Activated naive CD8-positive, alpha-beta T cell treated with anti-CD3 and anti-CD28 coated beads, Interleukin-2, amount 50 U/mL, for 24 hours (primary cell): Measurements from ENCODE around the gene CLDND2.

Source experiments
- ATAC-seq: fragments of 150-1000 bp; cut with Tn5 transposase; one replicate; pipeline ENCODE4 v1.10.0; 2021
- DNase-seq: peaks from one replicate; pipeline ENCODE4 v3.0.0; 2021
- H3K27ac Mint-ChIP-seq: one replicate; pipeline ENCODE4 v1.8.0; 2021; ENCODE audit warnings: mild to moderate bottlenecking, mixed read lengths
- H3K27me3 Mint-ChIP-seq: one replicate; pipeline ENCODE4 v1.8.0; 2021; ENCODE audit warnings: mixed read lengths
- H3K36me3 Mint-ChIP-seq: one replicate; pipeline ENCODE4 v1.8.0; 2021; ENCODE audit warnings: low read depth, mixed read lengths
- H3K4me1 Mint-ChIP-seq: one replicate; pipeline ENCODE4 v1.8.0; 2021; ENCODE audit warnings: mixed read lengths
- H3K4me3 Mint-ChIP-seq: one replicate; pipeline ENCODE4 v1.8.0; 2021; ENCODE audit warnings: mild to moderate bottlenecking, moderate library complexity, mixed read lengths
- H3K9me3 Mint-ChIP-seq: one replicate; pipeline ENCODE4 v1.8.0; 2021; ENCODE audit warnings: mixed read lengths

CLDND2 gene

DNA sequence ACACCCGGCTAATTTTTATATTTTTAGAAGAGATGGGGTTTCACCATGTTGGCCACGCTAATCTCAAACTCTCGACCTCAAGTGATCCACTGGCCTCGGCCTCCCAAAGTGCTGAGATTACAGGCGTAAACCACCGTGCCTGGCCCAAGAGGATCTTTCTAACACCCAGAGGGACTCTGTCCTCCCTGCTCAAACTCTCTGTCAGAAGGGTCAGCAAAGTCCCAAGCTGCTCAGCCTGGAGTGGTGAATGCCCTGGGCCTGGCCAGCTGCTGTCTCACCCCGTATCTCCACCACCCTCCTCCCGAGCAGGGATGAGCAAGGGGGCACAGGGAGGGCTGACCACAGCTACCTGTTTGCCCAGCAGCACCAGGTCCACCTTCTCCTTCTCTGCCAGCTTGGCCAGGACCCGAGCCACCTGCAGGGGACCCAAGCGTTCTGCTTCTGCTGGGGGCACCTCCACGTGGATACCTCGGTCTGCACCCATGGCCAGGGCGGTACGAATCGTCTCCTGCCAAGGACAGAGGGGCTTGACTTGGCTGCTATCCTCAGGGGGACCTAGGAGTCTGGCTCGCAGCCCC, 15.9 kb downstream of the CLDND2 start:
- Mint-ChIP-seq H3K4me3 (no peak overlapping the region), H3K4me1 (peaks cover 24% of the 10 kb centered on the region), H3K27ac (no peak overlapping the region), H3K27me3 (no peaks in the 10 kb centered on the region), H3K9me3 (no peaks in the 10 kb centered on the region), H3K36me3 (peaks cover 40% of the 10 kb centered on the region)
- no peak for DNase-seq
- ATAC-seq, result no peak

- Mint-ChIP-seq H3K36me3 (peaks cover 33% of the 10 kb centered on the region), H3K9me3 (no peaks in the 10 kb centered on the region), H3K4me1 (peaks cover 16% of the 10 kb centered on the region), H3K27me3 (no peaks in the 10 kb centered on the region), H3K27ac (peak overlapping the region; percentile 53), H3K4me3 (no peak overlapping the region)
- no peak for DNase-seq
- no peak for ATAC-seq
Measured at GRCh38 chr19:51351266-51351990, 17.4 kb downstream of the CLDND2 start.

GRCh38 chr19:51347209-51347928, 21.4 kb downstream of the CLDND2 start:
- Mint-ChIP-seq H3K36me3 (peaks cover 28% of the 10 kb centered on the region), H3K4me1 (peaks cover 9% of the 10 kb centered on the region), H3K27me3 (no peaks in the 10 kb centered on the region), H3K4me3 (no peak overlapping the region), H3K27ac (no peak overlapping the region), H3K9me3 (no peaks in the 10 kb centered on the region)
- no peak for DNase-seq
- no peak for ATAC-seq

- H3K36me3 Mint-ChIP-seq, result peaks cover 22% of the 10 kb centered on the region
- no peak overlapping the region for H3K27ac Mint-ChIP-seq
- no peak for ATAC-seq
- H3K4me1 Mint-ChIP-seq, result peaks cover 12% of the 10 kb centered on the region
- no peaks in the 10 kb centered on the region for H3K27me3 Mint-ChIP-seq
- DNase-seq, result no peak
- no peak overlapping the region for H3K4me3 Mint-ChIP-seq
- H3K9me3 Mint-ChIP-seq, result no peaks in the 10 kb centered on the region
Measured at GRCh38 chr19:51346742-51347141, 22.1 kb downstream of the CLDND2 start.

DNA sequence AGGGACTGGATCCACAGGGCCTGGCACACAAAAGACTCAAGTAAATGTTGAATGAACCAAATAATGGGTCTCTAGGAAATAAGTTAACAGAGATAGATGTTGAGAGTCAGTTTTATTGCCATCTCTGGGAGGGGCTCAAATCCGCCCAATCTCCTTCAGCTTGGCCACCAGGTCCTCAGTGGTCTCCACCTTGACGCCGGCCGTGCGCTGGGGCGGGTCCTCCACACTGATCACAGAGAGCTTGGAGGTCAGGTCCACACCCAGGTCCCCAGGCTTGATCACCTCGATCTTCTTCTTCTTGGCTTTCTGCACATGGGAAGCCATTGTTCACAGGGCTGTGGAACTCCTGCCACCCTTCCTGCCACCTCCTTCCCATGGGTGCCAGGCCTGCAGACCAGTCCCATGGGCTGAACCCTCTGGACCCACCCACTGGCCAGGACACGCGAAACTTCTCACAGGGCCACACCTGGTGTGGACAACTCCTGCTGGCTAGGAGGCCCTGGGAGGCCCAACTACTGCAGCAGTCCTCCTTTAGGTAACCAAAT, 23.7 kb downstream of the CLDND2 start:
- H3K36me3 Mint-ChIP-seq, result peaks cover 11% of the 10 kb centered on the region
- peaks cover 4% of the 10 kb centered on the region for H3K27me3 Mint-ChIP-seq
- peaks cover 15% of the 10 kb centered on the region for H3K4me1 Mint-ChIP-seq
- H3K9me3 Mint-ChIP-seq, result no peaks in the 10 kb centered on the region
- ATAC-seq (no peak), DNase-seq (no peak)
- H3K4me3 Mint-ChIP-seq, result no peak overlapping the region
- no peak overlapping the region for H3K27ac Mint-ChIP-seq

DNA sequence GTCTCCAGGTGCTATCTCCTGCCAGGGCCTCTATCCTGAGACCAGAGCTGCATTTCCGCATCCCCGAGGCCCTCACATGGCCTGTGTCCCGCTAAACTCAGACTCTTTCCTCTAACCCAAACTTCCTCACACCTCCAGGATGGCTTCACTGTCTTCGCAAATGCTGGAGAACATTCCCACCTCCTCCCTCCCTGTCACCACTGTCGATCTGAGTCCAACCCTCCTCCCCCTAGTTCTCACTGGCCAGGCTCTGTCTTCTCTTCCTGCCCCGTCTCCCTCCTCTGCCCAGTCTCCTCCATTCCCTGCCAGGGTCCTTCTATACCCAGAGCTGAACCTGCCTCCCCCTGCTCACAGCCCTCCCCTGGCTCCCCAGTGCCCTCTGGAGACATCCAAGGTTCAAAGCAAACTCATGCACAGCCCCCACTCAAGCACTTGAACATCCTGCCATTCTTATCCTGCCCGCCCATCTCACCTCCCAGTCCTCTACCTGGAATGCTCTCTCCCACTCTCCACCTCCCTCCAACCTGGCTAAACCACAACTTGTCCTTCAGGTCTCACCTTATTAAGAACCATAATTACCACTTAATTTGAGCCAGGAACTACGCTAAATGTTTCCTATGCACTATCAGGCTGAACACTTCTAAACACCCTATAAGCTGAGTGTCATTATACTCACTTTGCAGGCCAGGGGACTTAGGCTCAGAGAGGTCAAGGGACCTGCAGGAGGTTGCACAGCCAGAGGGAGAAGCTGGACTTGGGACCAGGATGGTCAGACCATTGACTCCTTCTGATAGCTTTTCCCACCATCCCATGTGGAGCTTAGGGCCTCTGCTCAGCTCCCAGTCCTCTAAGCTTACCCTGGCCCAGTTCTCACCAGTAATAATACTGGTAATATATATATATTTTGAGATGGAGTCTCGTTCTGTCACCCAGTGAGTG, 25.9 kb downstream of the CLDND2 start:
- Mint-ChIP-seq H3K27ac (peak overlapping the region; percentile 52), H3K36me3 (peaks cover 8% of the 10 kb centered on the region), H3K27me3 (peaks cover 4% of the 10 kb centered on the region), H3K9me3 (no peaks in the 10 kb centered on the region), H3K4me3 (no peak overlapping the region), H3K4me1 (peaks cover 30% of the 10 kb centered on the region)
- ATAC-seq (no peak), DNase-seq (no peak)

DNA sequence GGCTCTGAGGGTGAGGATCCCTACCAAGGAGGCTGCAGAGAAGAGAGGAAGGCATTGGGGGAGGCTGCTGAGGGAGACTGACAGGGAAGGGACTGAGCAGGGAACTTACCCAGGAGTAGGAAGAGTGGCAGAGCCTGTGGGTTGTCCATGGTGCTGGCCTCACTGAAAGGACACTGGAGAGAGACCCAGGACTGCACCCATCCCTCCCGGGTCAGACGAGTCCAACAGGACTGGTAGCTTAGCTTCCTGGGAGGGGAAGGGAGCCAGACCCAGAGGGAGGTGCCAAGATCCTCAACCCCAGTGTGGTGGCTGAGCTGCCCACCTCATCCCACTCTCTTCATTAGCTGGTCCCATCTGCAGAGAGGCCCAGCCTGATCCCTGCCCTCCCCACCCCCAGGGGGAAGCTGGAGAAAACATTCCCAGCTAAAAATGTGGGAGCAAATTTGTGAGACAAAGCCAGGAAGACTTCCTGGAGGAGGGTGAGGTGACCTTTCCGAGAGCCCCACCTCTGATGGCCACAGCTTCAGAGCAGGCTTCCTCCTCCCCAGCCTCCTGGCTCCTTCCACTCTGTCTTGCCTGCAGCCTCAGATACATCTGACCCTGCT, 26.7 kb downstream of the CLDND2 start, which contains the start of gene VSIG10L:
Gene VSIG10L (minus strand): TSS at position 164 of the 605 bp plus-strand sequence. CDS start 15 bp downstream, at position 149.
- ATAC-seq (no peak), DNase-seq (no peak)
- Mint-ChIP-seq H3K27ac (peak within 1 kb of the TSS; percentile 52), H3K9me3 (no peaks in the 10 kb centered on the region), H3K36me3 (peaks cover 8% of the 10 kb centered on the region), H3K4me3 (peak within 1 kb of the TSS; percentile 55), H3K4me1 (peaks cover 30% of the 10 kb centered on the region), H3K27me3 (peaks cover 4% of the 10 kb centered on the region)

DNA sequence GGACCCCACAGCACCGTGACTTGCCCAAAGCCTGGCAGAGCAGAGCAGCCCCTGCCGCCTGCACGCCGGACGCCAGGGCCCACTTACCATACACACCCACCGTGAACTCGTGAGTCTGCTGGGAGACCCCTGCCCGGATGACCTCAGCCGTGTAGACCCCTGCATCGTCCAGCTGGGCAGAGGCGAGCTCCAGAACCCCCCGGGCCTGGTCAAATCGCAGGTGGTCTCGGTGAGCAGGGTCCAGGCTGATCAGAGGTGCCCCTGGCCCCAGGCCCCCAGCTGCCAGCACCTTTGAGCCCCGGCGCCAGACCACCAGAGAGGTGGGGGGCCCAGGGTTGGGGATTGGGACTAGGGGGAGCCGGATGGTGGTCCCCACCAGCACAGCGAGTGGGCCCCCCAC, 27.7 kb downstream of the CLDND2 start:
- peaks cover 30% of the 10 kb centered on the region for H3K4me1 Mint-ChIP-seq
- peaks cover 5% of the 10 kb centered on the region for H3K27me3 Mint-ChIP-seq
- DNase-seq, result no peak
- H3K27ac Mint-ChIP-seq, result peak overlapping the region; percentile 21
- no peaks in the 10 kb centered on the region for H3K9me3 Mint-ChIP-seq
- H3K36me3 Mint-ChIP-seq, result peaks cover 8% of the 10 kb centered on the region
- peak overlapping the region; percentile 55 for H3K4me3 Mint-ChIP-seq
- no peak for ATAC-seq

- Mint-ChIP-seq H3K9me3 (no peaks in the 10 kb centered on the region), H3K4me1 (peaks cover 27% of the 10 kb centered on the region)
Measured at GRCh38 chr19:51339687-51340656, 28.8 kb downstream of the CLDND2 start.

GRCh38 chr19:51339313-51339686, 29.5 kb downstream of the CLDND2 start:
- Mint-ChIP-seq H3K9me3 (no peaks in the 10 kb centered on the region), H3K4me3 (peak overlapping the region; percentile 87), H3K27me3 (peaks cover 5% of the 10 kb centered on the region), H3K4me1 (peaks cover 23% of the 10 kb centered on the region), H3K36me3 (peaks cover 1% of the 10 kb centered on the region), H3K27ac (peak overlapping the region; percentile 85)
- DNase-seq (no peak), ATAC-seq (no peak)

More at GRCh38 chr19:51339687-51340656, 28.8 kb downstream of the CLDND2 start:
- H3K27me3 Mint-ChIP-seq, result peaks cover 5% of the 10 kb centered on the region
- peaks cover 4% of the 10 kb centered on the region for H3K36me3 Mint-ChIP-seq
- DNase-seq (peak; percentile 98), ATAC-seq (peak; percentile 80)
- H3K4me3 Mint-ChIP-seq, result peak overlapping the region; percentile 87
- peak overlapping the region; percentile 85 for H3K27ac Mint-ChIP-seq

DNA sequence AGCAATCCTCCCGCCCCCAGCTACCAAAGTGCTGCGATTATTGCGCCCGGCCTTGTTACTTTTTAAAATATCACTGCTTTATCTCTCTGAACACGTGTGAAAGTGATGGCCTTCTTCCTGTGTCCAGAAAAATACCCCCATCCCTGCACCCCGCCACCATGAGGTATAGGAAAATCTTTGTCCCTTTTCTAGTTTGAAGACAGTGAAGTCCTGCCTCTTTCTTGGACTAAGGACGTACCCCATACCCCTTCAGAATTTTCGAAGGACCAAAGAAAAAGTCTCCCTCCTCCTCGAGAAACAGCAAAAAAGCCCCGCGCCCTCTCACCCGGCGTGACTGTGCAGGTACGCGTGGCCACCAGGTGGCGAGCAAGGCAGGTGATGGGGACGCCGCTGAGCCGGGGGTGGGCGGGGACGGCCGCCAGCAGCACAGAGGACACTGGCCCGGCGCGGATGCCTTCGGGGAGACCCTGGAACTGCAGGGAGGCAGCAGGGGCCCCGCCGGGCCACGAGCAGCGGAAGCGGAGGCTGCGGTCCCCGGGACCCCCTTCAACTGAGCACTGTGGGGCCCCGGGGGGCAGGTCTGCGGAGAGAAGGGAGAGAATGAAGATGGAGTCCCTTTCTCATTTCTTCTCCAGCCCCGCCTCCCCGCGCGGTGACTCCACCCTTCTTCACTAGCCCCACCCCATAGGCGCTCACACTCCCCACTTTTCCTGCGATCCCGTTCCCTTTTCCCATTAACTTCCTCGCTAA, 30.1 kb downstream of the CLDND2 start:
- DNase-seq (peak; percentile 92), ATAC-seq (peak; percentile 70)
- Mint-ChIP-seq H3K27ac (peak overlapping the region; percentile 85), H3K4me1 (peaks cover 23% of the 10 kb centered on the region), H3K9me3 (no peaks in the 10 kb centered on the region), H3K4me3 (peak overlapping the region; percentile 87), H3K36me3 (peaks cover 1% of the 10 kb centered on the region), H3K27me3 (peaks cover 5% of the 10 kb centered on the region)

DNA sequence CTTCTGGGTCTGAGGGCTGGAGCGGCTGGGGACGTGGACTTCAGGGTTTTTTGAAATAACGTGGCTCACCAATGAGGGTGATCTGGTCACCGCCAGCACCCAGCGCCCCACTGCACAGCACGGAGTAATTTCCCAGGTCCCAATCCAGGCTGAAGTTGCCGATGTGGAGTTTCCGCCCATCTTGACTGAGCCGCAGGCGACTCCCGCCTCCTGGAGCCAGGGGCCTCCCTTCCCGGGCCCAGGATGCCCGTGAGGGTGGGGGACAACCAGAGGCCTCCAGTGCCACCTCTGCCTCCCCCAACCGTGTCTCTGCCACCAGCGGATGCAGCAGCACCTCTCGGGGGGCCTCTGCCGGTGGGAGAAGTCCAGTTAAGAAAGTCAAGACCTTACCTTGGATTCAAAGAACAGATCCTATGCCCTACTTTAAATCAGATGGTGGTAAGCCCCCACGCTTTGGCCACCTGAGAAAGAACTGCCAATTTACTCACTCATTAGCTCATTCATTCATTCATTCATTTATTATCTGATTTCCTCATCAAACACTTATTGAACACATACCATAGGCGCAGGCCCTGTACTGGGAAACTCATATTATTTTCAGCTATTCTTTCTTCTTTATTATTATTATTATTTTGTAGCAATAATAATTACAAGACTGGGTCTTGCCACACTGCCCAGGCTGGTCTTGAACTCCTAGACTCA, 30.8 kb downstream of the CLDND2 start:
- Mint-ChIP-seq H3K4me1 (peaks cover 22% of the 10 kb centered on the region), H3K9me3 (no peaks in the 10 kb centered on the region), H3K27ac (peak overlapping the region; percentile 75), H3K4me3 (peak overlapping the region; percentile 87), H3K27me3 (peaks cover 5% of the 10 kb centered on the region), H3K36me3 (peaks cover 1% of the 10 kb centered on the region)
- no peak for ATAC-seq
- DNase-seq, result no peak
